GM18508 (cell line): ENCODE data around the gene ARMH2.
"Not testable (repeated sequence)": the region's sequence is repeated elsewhere in the genome, so short reads cannot be mapped to it uniquely, and the experiment has no call there.

Source experiments
- ATAC-seq: cut with Tn5 transposase; IDR thresholded peaks from one replicate; pipeline ENCODE4 v1.9.1; 2021; ENCODE audit warnings: moderate number of reproducible peaks; ENCODE audit not compliant: insufficient read depth, unreplicated experiment

ARMH2 gene

GRCh38 chr6:24766680-24767462, 31.8 kb downstream of the ARMH2 start:
- peak; percentile 50 for ATAC-seq

DNA sequence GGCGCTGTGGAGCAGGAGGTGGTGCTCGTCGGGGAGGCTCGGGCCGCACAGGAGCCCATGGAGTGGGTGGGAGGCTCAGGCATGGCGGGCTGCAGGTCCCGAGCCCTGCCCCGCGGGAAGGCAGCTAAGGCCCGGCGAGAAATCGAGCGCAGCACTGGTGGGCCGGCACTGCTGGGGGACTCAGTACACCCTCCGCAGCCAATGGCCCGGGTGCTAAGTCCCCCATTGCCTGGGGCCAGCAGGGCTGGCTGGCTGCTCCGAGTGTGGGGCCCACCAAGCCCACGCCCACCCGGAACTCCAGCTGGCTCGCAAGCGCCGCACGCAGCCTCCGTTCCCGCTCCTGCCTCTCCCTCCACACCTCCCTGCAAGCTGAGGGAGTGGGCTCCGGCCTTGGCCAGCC, 32.7 kb downstream of the ARMH2 start:
- ATAC-seq: not testable (repeated sequence)

GRCh38 chr6:24764833-24765828, 33.6 kb downstream of the ARMH2 start:
- ATAC-seq: not testable (repeated sequence)

DNA sequence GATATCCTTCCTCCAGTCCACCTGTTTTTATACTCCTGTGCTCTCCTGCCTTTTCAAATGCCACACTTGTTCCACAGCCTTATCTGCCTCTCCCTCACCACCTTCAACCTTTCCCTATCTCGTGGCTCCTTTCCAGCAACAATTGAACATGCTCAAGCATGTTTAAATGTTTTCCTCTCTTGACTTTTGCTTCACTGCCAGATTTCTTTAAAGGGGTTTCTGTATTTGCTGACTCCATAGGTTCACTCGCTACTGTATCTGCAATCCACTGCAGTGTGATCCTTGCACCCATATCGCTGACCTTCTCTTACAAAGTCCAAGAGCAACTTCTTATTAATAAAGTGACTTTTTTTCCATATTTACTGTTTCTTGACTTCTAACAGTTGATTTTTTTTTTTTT, 35.1 kb downstream of the ARMH2 start:
- no peak for ATAC-seq

DNA sequence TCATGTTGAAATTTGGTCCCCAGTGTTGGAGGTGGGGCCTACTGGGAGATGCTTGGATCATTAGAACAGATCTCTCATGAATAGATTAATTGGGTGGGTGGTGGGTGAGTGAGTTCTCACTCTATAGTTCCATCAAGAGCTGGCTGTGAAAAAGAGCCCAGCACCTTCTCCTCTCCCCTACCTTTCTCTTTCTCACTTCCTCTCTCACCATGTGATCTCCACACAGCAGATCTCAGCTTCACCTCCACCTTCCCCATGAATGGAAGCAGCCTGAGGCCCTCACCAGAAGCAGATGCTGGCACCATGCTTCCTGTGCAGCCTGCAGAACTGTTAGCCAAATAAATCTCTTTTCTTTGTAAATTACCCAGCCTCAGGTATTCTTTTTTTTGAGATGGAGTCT, 36.9 kb downstream of the ARMH2 start:
- no peak for ATAC-seq

DNA sequence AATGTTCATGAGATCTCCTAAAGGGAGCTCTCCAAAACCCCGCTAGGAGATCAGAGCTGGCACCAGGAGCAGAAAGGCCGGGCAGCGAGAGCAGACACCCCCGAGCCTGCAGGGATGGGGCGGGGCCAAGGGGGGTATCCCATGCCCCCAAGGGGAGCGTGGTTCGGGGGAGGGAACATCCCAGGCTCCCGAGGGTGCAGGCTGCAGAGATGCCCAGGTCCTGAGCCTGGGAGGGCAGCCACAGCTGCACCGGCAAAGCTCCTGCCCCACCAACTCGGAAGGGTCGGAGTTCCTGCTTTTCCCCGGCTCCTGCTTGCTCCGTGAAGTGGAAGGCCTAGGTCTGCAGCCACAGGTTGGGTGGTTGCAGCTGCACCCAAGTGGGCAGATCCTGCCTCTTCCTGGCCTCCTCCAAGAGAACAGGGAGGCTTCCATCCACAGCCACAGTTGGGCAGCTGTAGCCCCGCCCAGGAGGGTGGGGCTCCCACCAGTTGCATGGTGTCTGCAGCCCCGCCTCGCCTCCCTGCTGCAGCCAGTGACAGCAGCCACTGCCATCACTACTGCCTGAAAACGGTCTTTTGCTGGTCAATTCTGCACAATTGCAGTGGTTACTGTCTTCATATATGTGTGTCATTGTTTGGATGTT, 37.4 kb downstream of the ARMH2 start:
- ATAC-seq: no peak

- ATAC-seq: no peak
These were observed 38.5 kb downstream of the ARMH2 start for GRCh38 chr6:24760210-24760609.

DNA sequence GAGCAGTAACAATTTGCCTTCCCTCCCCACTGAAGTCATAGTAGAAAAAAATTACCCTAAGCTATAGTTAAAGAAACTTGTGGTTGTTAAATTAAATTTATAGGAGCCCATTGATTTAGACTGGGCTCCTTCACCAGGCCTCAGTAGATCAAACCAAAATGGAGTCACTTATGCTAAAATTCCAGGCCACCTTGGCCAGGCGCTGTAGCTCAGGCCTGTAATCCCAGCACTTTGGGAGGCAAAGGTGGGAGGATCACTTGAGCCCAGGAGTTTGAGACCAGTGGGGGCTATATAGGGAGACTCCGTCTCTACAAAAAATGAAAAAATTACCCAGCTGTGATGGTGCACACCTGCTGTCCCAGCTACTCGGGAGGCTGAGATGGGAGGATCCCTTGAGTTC, 39.0 kb downstream of the ARMH2 start:
- no peak for ATAC-seq

GRCh38 chr6:24757611-24758010, 41.1 kb downstream of the ARMH2 start:
- ATAC-seq: no peak

GRCh38 chr6:24755279-24755678, 43.4 kb downstream of the ARMH2 start:
- ATAC-seq: no peak

- ATAC-seq: not testable (repeated sequence)
These were observed 44.3 kb downstream of the ARMH2 start for GRCh38 chr6:24754378-24754777.

- ATAC-seq: no peak
These were observed 45.2 kb downstream of the ARMH2 start for GRCh38 chr6:24753545-24753944.

DNA sequence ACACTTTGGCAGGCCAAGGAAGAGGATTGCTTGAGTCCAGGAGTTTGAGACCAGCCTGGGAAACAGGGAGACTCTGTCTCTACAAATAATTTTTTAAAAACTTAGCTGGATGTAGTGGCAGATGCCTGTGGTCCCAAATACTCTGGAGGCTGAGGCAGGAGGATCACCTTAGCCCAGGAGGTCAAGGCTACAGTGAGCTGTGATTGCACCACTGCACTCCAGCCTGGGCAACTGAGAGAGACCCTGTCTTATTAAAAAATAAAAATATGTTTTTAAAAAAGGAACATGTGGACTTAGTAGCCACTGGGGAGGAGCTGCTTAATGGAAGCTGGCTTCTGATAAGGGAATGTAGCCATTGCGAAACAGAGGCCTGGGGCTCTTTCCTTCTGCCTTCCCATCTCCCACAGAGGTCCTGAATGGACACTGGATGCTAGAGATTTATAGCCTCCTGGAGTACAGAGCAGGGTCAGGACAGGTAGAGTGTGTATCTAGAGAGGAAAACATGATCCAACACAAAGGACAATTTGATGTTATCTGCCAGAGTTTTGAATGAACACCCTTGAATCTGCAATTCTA, 45.7 kb downstream of the ARMH2 start:
- ATAC-seq: no peak

GRCh38 chr6:24752503-24752902, 46.2 kb downstream of the ARMH2 start:
- ATAC-seq: no peak

DNA sequence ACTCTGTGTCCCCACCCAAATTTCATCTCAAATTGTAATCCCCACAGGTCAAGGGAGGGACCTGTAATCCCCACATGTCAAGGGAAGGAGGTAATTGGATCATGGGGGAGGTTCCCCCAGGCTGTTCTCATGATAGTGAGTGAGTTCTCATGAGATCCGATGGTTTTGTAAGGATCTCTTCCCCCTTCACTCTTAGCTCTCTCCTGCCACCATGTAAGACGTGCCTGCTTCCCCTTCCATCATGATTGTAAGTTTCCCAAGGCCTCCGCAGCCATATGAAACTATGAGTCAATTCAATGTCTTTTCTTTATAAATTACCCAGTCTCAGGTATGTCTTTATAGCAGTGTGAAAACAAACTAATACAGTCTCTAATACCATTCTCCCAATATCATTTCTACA, 47.8 kb downstream of the ARMH2 start:
- ATAC-seq: not testable (repeated sequence)

DNA sequence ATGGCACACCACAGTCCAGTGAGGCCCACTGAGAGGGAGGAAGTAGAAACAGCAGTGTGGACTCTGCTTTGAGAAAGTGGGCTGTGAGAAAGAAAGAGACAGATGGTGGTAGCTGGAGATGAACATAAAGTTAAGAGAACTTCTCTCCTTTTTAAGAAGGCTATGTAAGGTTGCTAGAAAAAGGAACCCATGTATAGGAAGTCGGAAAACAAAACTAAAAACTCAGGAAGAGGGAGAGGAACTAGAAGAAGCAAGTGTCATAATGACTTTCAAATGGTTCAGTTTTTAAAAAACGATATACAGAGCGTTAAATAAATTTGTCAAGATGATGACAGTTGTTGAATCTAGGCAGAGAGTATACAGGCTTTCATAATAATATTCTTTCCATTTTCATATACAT, 49.4 kb downstream of the ARMH2 start:
- ATAC-seq: no peak
